Stimulated activated CD4-positive, alpha-beta T cell treated with anti-CD3 and anti-CD28 coated beads, Interleukin-1b, Interleukin-23, amount 100 ng/mL, for 24 hours (primary cell): ENCODE measurements around the gene MORC1.
A peak's percentile ranks its signal among the peaks of the same experiment; 100 is the strongest.
"Not testable (repeated sequence)": the region's sequence is repeated elsewhere in the genome, so short reads cannot be mapped to it uniquely, and the experiment has no call there.

Source experiments
- DNase-seq, 4 experiments: peaks; one replicate each; pipeline ENCODE4 v3.0.0-alpha.2; 2020; ENCODE audit warnings: low read depth in 4 of 4, low spot score in 1 of 4

Gene MORC1

GRCh38 chr3:109112946-109113760 is 4.8 kb downstream of the MORC1 start:
- DNase-seq, result no peak

- no peak for DNase-seq
These were observed 8.4 kb downstream of the MORC1 start for GRCh38 chr3:109109574-109109973.

GRCh38 chr3:109098079-109098644 is 19.8 kb downstream of the MORC1 start:
- DNase-seq, result no peak

- DNase-seq, result no peak
These were observed 22.8 kb downstream of the MORC1 start for GRCh38 chr3:109095166-109095565.

GRCh38 chr3:109093561-109093960 is 24.4 kb downstream of the MORC1 start:
- no peak for DNase-seq

GRCh38 chr3:109091846-109092245 is 26.1 kb downstream of the MORC1 start:
- DNase-seq, result no peak

- DNase-seq, result no peak
These were observed 28.7 kb downstream of the MORC1 start for GRCh38 chr3:109089265-109089664.

- DNase-seq, result peak in 1 of 4 experiments; percentile 4
These were observed 36.0 kb downstream of the MORC1 start for GRCh38 chr3:109081746-109082510.

- not testable (repeated sequence) for DNase-seq
These were observed 37.8 kb downstream of the MORC1 start for GRCh38 chr3:109080090-109080489.

GRCh38 chr3:109073116-109073515 is 44.8 kb downstream of the MORC1 start:
- no peak for DNase-seq

GRCh38 chr3:109072194-109072593 is 45.7 kb downstream of the MORC1 start:
- no peak for DNase-seq

- no peak for DNase-seq
These were observed 46.4 kb downstream of the MORC1 start for GRCh38 chr3:109071350-109072142.

GRCh38 chr3:109070211-109070610 is 47.7 kb downstream of the MORC1 start:
- no peak for DNase-seq

- DNase-seq, result no peak
These were observed 51.1 kb downstream of the MORC1 start for GRCh38 chr3:109066864-109067263.

- no peak for DNase-seq
These were observed 58.7 kb downstream of the MORC1 start for GRCh38 chr3:109059264-109059663.

- DNase-seq, result no peak
These were observed 60.3 kb downstream of the MORC1 start for GRCh38 chr3:109057616-109058015.

GRCh38 chr3:109057056-109057455 is 60.9 kb downstream of the MORC1 start:
- DNase-seq, result no peak

GRCh38 chr3:109050591-109051167 is 67.3 kb downstream of the MORC1 start:
- peak in 1 of 4 experiments; percentile 0 for DNase-seq

GRCh38 chr3:109047366-109047765 is 70.6 kb downstream of the MORC1 start:
- DNase-seq, result no peak

- no peak for DNase-seq
These were observed 72.5 kb downstream of the MORC1 start for GRCh38 chr3:109045271-109046040.
